H1 (cell line): Measurements from ENCODE around the gene CHAT. TPM values are rescaled to one million over a fixed set of nuclear protein-coding genes. Genes with fewer than 3 reads are reported as not detected.

Experiments
- CTCF ChIA-PET: fragments of 300-600 bp; sonication (Branson Sonifier 250); formaldehyde crosslinking; loops from one replicate; lab custom pipeline; 2021; ENCODE audit not compliant: partially characterized antibody; lab: Charles Lee
- POLR2A ChIA-PET: fragments of 300-600 bp; sonication (Branson Sonifier 250); formaldehyde crosslinking; loops from one replicate; lab custom pipeline; 2021; ENCODE audit warnings: inconsistent platforms; ENCODE audit not compliant: partially characterized antibody; lab: Charles Lee
- DNase-seq, 2 experiments: peaks; one replicate each; pipeline versions ENCODE4 v3.0.0 to v3.0.0-alpha.2; 2010 to 2022; ENCODE audit warnings: low spot score in 2 of 2, low read depth in 1 of 2, mixed read lengths in 1 of 2
- FAIRE-seq: peaks from 2 replicates; lab custom pipeline; 2011; peaks lifted over from hg19 to GRCh38; lab: Jason Lieb, UNC
- H2AFZ ChIP-seq: 2 replicates; pipeline ENCODE4 v1.8.1; 2012; ENCODE audit warnings: low read length, inconsistent platforms
- H2AK5ac ChIP-seq: 2 replicates; pipeline ENCODE4 v1.6.1; 2013; ENCODE audit warnings: low read depth, low read length
- H2BK120ac ChIP-seq: replicated peaks from 2 replicates; pipeline ENCODE3; 2013; ENCODE audit warnings: low read depth, low read length, inconsistent platforms
- H2BK12ac ChIP-seq: 2 replicates; pipeline ENCODE4 v1.6.1; 2013; ENCODE audit warnings: low read depth, low read length
- H2BK15ac ChIP-seq: 2 replicates; pipeline ENCODE4 v1.6.1; 2013; ENCODE audit warnings: low read length
- H2BK20ac ChIP-seq: 2 replicates; pipeline ENCODE4 v1.6.1; 2013; ENCODE audit warnings: low read length
- H2BK5ac ChIP-seq: 2 replicates; pipeline ENCODE4 v1.6.1; 2013; ENCODE audit warnings: low read depth, low read length
- H3K14ac ChIP-seq: 2 replicates; pipeline ENCODE4 v1.6.1; 2013; ENCODE audit warnings: inconsistent platforms; ENCODE audit not compliant: insufficient read length
- H3K18ac ChIP-seq: 2 replicates; pipeline ENCODE4 v1.6.1; 2013; ENCODE audit warnings: low read length; ENCODE audit errors: extremely low read depth
- H3K23ac ChIP-seq: 2 replicates; pipeline ENCODE4 v1.6.1; 2013; ENCODE audit warnings: inconsistent platforms; ENCODE audit not compliant: insufficient read length
- H3K23me2 ChIP-seq: 2 replicates; pipeline ENCODE4 v1.6.1; 2013; ENCODE audit warnings: low read depth, low read length
- H3K27ac ChIP-seq: 2 replicates; pipeline ENCODE4 v1.6.1; 2011; ENCODE audit warnings: low read depth, low read length, inconsistent platforms
- H3K27me3 ChIP-seq, 4 experiments: replicated peaks in 1 of 4; 1 replicate in 1 of 4; 2 replicates in 3 of 4; pipeline versions ENCODE4 v1.6.1 to v1.8.1; 2011 to 2013; ENCODE audit warnings: low read length in 3 of 4, mild to moderate bottlenecking in 3 of 4, inconsistent platforms in 2 of 4, mixed read lengths in 2 of 4, moderate library complexity in 1 of 4; ENCODE audit not compliant: control insufficient read depth in 3 of 4, insufficient read depth in 3 of 4; ENCODE audit errors: extremely low read depth in 1 of 4
- H3K36me3 ChIP-seq, 4 experiments: 2 replicates each; pipeline versions ENCODE4 v1.6.1 to v1.8.1; 2011 to 2013; ENCODE audit warnings: mild to moderate bottlenecking in 4 of 4, low read length in 3 of 4, moderate library complexity in 2 of 4, control low read depth in 1 of 4, inconsistent platforms in 1 of 4; ENCODE audit not compliant: insufficient read depth in 4 of 4, control insufficient read depth in 2 of 4
- H3K4ac ChIP-seq: replicated peaks from 2 replicates; pipeline ENCODE3; 2013; ENCODE audit warnings: low read length, low read depth, mixed read lengths, inconsistent platforms; ENCODE audit not compliant: insufficient read length
- H3K4me1 ChIP-seq, 4 experiments: replicated peaks in 1 of 4; 1 replicate in 1 of 4; 2 replicates in 3 of 4; pipeline versions ENCODE4 v1.6.1 to v1.8.1; 2011 to 2013; ENCODE audit warnings: low read length in 3 of 4, inconsistent platforms in 2 of 4, mixed read lengths in 1 of 4; ENCODE audit not compliant: insufficient read depth in 4 of 4, control insufficient read depth in 3 of 4
- H3K4me2 ChIP-seq, 2 experiments: 2 replicates each; pipeline versions ENCODE4 v1.6.1 to v1.8.1; 2011 to 2013; ENCODE audit warnings: low read depth in 2 of 2, low read length in 2 of 2, control low read depth in 1 of 2, inconsistent platforms in 1 of 2, mild to moderate bottlenecking in 1 of 2; ENCODE audit not compliant: insufficient read depth in 1 of 2
- H3K4me3 ChIP-seq, 4 experiments: fragments of 200-600, 300-600 bp in 1 of 4; sonication (generic), shearing (Covaris generic), sonication (Bioruptor Twin) in 1 of 4; 2 replicates each; pipeline versions ENCODE4 v1.5.1 to v1.8.1; 2011 to 2016; ENCODE audit warnings: low read length in 4 of 4, low read depth in 3 of 4, control low read depth in 2 of 4, inconsistent platforms in 2 of 4, mild to moderate bottlenecking in 2 of 4, mixed read lengths in 1 of 4, moderate library complexity in 1 of 4; ENCODE audit not compliant: insufficient read depth in 2 of 4; ENCODE audit errors: extremely low read depth in 1 of 4
- H3K56ac ChIP-seq: replicated peaks from 2 replicates; pipeline ENCODE3; 2013; ENCODE audit warnings: low read depth, mild to moderate bottlenecking, mixed read lengths, low read length, inconsistent platforms; ENCODE audit not compliant: insufficient read length
- H3K79me1 ChIP-seq: 2 replicates; pipeline ENCODE4 v1.6.1; 2013; ENCODE audit warnings: low read depth, low read length, control low read depth
- H3K79me2 ChIP-seq, 2 experiments: 2 replicates each; pipeline versions ENCODE4 v1.6.1 to v1.8.1; 2012 to 2013; ENCODE audit warnings: low read length in 2 of 2, mild to moderate bottlenecking in 2 of 2, inconsistent platforms in 1 of 2; ENCODE audit not compliant: insufficient read depth in 2 of 2, control insufficient read depth in 1 of 2
- H3K9ac ChIP-seq, 4 experiments: replicated peaks in 1 of 4; 1 replicate in 1 of 4; 2 replicates in 3 of 4; pipeline versions ENCODE4 v1.6.1 to v1.8.1; 2011 to 2013; ENCODE audit warnings: low read depth in 3 of 4, low read length in 3 of 4, control low read depth in 2 of 4, mild to moderate bottlenecking in 2 of 4, moderate library complexity in 2 of 4, inconsistent platforms in 1 of 4; ENCODE audit errors: extremely low read depth in 1 of 4
- H3K9me3 ChIP-seq, 2 experiments: 2 replicates each; pipeline versions ENCODE4 v1.6.1 to v1.8.1; 2012 to 2013; ENCODE audit warnings: mild to moderate bottlenecking in 2 of 2, moderate library complexity in 2 of 2, control low read depth in 1 of 2, inconsistent platforms in 1 of 2, low read depth in 1 of 2, low read length in 1 of 2, mixed read lengths in 1 of 2; ENCODE audit not compliant: insufficient read depth in 2 of 2
- H4K20me1 ChIP-seq, 2 experiments: replicated peaks in 1 of 2; 2 replicates each; pipeline versions ENCODE3 to v1.8.1; 2011 to 2013; ENCODE audit warnings: inconsistent platforms in 2 of 2, low read length in 2 of 2, mild to moderate bottlenecking in 1 of 2; ENCODE audit not compliant: insufficient read depth in 2 of 2, control insufficient read depth in 1 of 2
- H4K5ac ChIP-seq: 2 replicates; pipeline ENCODE4 v1.6.1; 2013; ENCODE audit warnings: low read length, low read depth, mixed read lengths, inconsistent platforms; ENCODE audit not compliant: insufficient read length
- H4K8ac ChIP-seq: 2 replicates; pipeline ENCODE4 v1.8.0; 2013; ENCODE audit warnings: mild to moderate bottlenecking, moderate library complexity, low read length, inconsistent platforms; ENCODE audit not compliant: insufficient read depth; ENCODE audit errors: extremely low read depth
- H4K91ac ChIP-seq: replicated peaks from 2 replicates; pipeline ENCODE3; 2013; ENCODE audit warnings: low read length, mixed read lengths, inconsistent platforms; ENCODE audit not compliant: insufficient read length
- EGR1 ChIP-seq: IDR thresholded peaks from 2 replicates; pipeline ENCODE4 v1.6.1; 2011; ENCODE audit warnings: low read depth, low read length, borderline replicate concordance
- RXRA ChIP-seq: IDR thresholded peaks from 2 replicates; pipeline ENCODE4 v1.6.1; 2011; ENCODE audit warnings: low read depth, mild to moderate bottlenecking, low read length, moderate library complexity; ENCODE audit not compliant: insufficient read depth
- WGBS, 2 experiments: shearing (Covaris generic) in 1 of 2; methylation state at CpG; one replicate each; pipeline versions ENCODE4 v1.1.6 to v1.1.7; 2013 to 2015; ENCODE audit warnings: low lambda C conversion rate in 2 of 2, mixed read lengths in 2 of 2, inconsistent platforms in 1 of 2, low coverage in 1 of 2, missing lambda C conversion rate in 1 of 2; ENCODE audit not compliant: insufficient replicate concordance in 2 of 2, insufficient coverage in 1 of 2, insufficient read length in 1 of 2; ENCODE audit errors: extremely low coverage in 1 of 2, missing lambda C conversion rate in 1 of 2; 5-methylcytosine and 5-hydroxymethylcytosine counted together
- polyA plus RNA-seq, 7 experiments: library from polyadenylated mRNA; depleted of rRNA in 3 of 7; stranded (reverse) in 5 of 7; unstranded in 2 of 7; fragments of >200 nt in 5 of 7; fragments of 200-250 nt in 2 of 7; gene quantifications; 1 replicate in 5 of 7; 2 replicates in 1 of 7; 4 replicates in 1 of 7; pipeline versions ENCODE4 v1.2.1 to v1.2.3, GENCODE V29; 2011 to 2013; ENCODE audit warnings: missing spikeins in 2 of 7, mixed read lengths in 2 of 7
- total RNA-seq: library from RNA; stranded (reverse); fragmentation: NEBNext Ultra II Directional; extraction: Animal tissue kit (Norgen Biotek cat#: 25700); gene quantifications from 2 replicates; pipeline ENCODE4 v1.2.1, GENCODE V29; 2021

The CHAT gene
- total and polyA plus RNA-seq, 2 of the 8 experiments (the other 6 are each of a cell fraction or from before 2014, with no cell fraction given) = not detected

- H3K27me3 ChIP-seq = peaks cover 3 to 16% (median 11%) of the 10 kb centered on the region in 4 experiments; a peak in 6 of 7 replicates
- no peak overlapping the region for H2BK12ac ChIP-seq
- TF ChIP-seq RXRA (no peak), EGR1 (no peak)
- peaks cover 0 to 2% of the 10 kb centered on the region in 2 experiments for H4K20me1 ChIP-seq
- H4K8ac ChIP-seq = no peak overlapping the region
- H2BK20ac ChIP-seq = no peak overlapping the region
- no peak overlapping the region for H3K23ac ChIP-seq
- H3K4me3 ChIP-seq = no peak overlapping the region
- H4K91ac ChIP-seq = no peak overlapping the region
- peaks cover 0 to 4% (median 0%) of the 10 kb centered on the region in 4 experiments; a peak in 2 of 7 replicates for H3K4me1 ChIP-seq
- CTCF ChIA-PET = interaction anchor here (1.4 to 6.3 kb wide), 3 partner anchors 8 to 125 kb away, joined by 4 to 30 read pairs (median 5); no protein-coding TSS in a partner anchor
- H3K79me2 ChIP-seq = no peaks in the 10 kb centered on the region
- 85% methylated on average over 4 of the region's 4 CpGs; no CpG with 5 or more reads in 1 of the 2 experiments for WGBS, 2 experiments
- H3K23me2 ChIP-seq = no peaks in the 10 kb centered on the region
- no peak overlapping the region for H3K27ac ChIP-seq
- H3K4ac ChIP-seq = no peak overlapping the region
- no peak overlapping the region for H3K56ac ChIP-seq
- H2BK15ac ChIP-seq = no peak overlapping the region
- H3K9ac ChIP-seq = no peak overlapping the region
- H2AFZ ChIP-seq = no peak overlapping the region
- POLR2A ChIA-PET = no interaction called here
- no peaks in the 10 kb centered on the region for H3K36me3 ChIP-seq
- H2AK5ac ChIP-seq = no peak overlapping the region
- no peak overlapping the region for H3K14ac ChIP-seq
- FAIRE-seq = no peak
- H3K18ac ChIP-seq = no peak overlapping the region
- no peak overlapping the region for H2BK120ac ChIP-seq
- no peaks in the 10 kb centered on the region for H3K9me3 ChIP-seq
- H2BK5ac ChIP-seq = no peak overlapping the region
- H3K79me1 ChIP-seq = no peaks in the 10 kb centered on the region
- DNase-seq = no peak
- no peak overlapping the region for H4K5ac ChIP-seq
- H3K4me2 ChIP-seq = no peak overlapping the region
Measured at GRCh38 chr10:49600781-49601400, 12.9 kb upstream of the CHAT start.
